Mesendoderm (in vitro differentiated cells): Measurements from ENCODE around the gene P3H2.

Experiments
- DNase-seq: peaks from one replicate; pipeline ENCODE4 v3.0.0; 2013
- H2AK5ac ChIP-seq: 2 replicates; pipeline ENCODE4 v1.6.1; 2013; ENCODE audit warnings: low read length, inconsistent platforms
- H2BK120ac ChIP-seq: 2 replicates; pipeline ENCODE4 v1.6.1; 2013; ENCODE audit warnings: low read depth, mild to moderate bottlenecking, low read length, moderate library complexity, mixed read lengths
- H2BK15ac ChIP-seq: replicated peaks from 2 replicates; pipeline ENCODE4 v1.6.1; 2013; ENCODE audit warnings: low read depth, mild to moderate bottlenecking, moderate library complexity
- H2BK5ac ChIP-seq: 2 replicates; pipeline ENCODE4 v1.6.1; 2013; ENCODE audit warnings: low read length, inconsistent platforms
- H3K18ac ChIP-seq: 2 replicates; pipeline ENCODE4 v1.6.1; 2013; ENCODE audit warnings: mild to moderate bottlenecking, low read length, mixed read lengths
- H3K23ac ChIP-seq: one replicate; pipeline ENCODE4 v1.6.1; 2013; ENCODE audit warnings: low read length
- H3K27ac ChIP-seq: 2 replicates; pipeline ENCODE4 v1.5.1; 2013; ENCODE audit warnings: low read depth, mild to moderate bottlenecking, inconsistent platforms, low read length, moderate library complexity
- H3K27me3 ChIP-seq: 2 replicates; pipeline ENCODE4 v1.6.1; 2013; ENCODE audit warnings: low read length, control low read depth, mild to moderate bottlenecking, inconsistent platforms; ENCODE audit not compliant: insufficient read depth, poor library complexity
- H3K36me3 ChIP-seq: 2 replicates; pipeline ENCODE4 v1.6.1; 2013; ENCODE audit warnings: low read length, inconsistent platforms; ENCODE audit not compliant: control insufficient read depth, insufficient read depth
- H3K4ac ChIP-seq: one replicate; pipeline ENCODE4 v1.6.1; 2013; ENCODE audit warnings: low read depth, mild to moderate bottlenecking, low read length, moderate library complexity
- H3K4me1 ChIP-seq: 2 replicates; pipeline ENCODE4 v1.6.1; 2013; ENCODE audit warnings: low read depth, low read length, inconsistent platforms; ENCODE audit not compliant: control insufficient read depth
- H3K4me2 ChIP-seq: 2 replicates; pipeline ENCODE4 v1.6.1; 2013; ENCODE audit warnings: low read length
- H3K4me3 ChIP-seq: 2 replicates; pipeline ENCODE4 v1.5.1; 2013; ENCODE audit warnings: mild to moderate bottlenecking, low read length
- H3K56ac ChIP-seq: one replicate; pipeline ENCODE4 v1.6.1; 2013; ENCODE audit warnings: low read length
- H3K79me1 ChIP-seq: 2 replicates; pipeline ENCODE4 v1.6.1; 2013; ENCODE audit warnings: low read length, inconsistent platforms
- H3K79me2 ChIP-seq: 2 replicates; pipeline ENCODE4 v1.6.1; 2013; ENCODE audit warnings: mild to moderate bottlenecking, low read length; ENCODE audit not compliant: control insufficient read depth, insufficient read depth
- H3K9ac ChIP-seq: 2 replicates; pipeline ENCODE4 v1.6.1; 2013; ENCODE audit warnings: low read length, inconsistent platforms
- H4K5ac ChIP-seq: one replicate; pipeline ENCODE4 v1.6.1; 2013; ENCODE audit warnings: low read length
- H4K8ac ChIP-seq: one replicate; pipeline ENCODE4 v1.6.1; 2013; ENCODE audit warnings: low read depth, mild to moderate bottlenecking, control low read depth, low read length, moderate library complexity
- WGBS: extraction: QIAGEN DNeasy Blood & Tissue Kit; methylation state at CpG from one replicate; pipeline ENCODE4 v1.1.7; 2013; ENCODE audit warnings: low lambda C conversion rate, missing lambda C conversion rate; ENCODE audit not compliant: insufficient coverage; ENCODE audit errors: extremely low coverage; 5-methylcytosine and 5-hydroxymethylcytosine counted together

The P3H2 gene

GRCh38 chr3:190122198-190122771, 1.6 kb upstream of the P3H2 start:
- peak; percentile 60 for DNase-seq
- Histone ChIP-seq H3K56ac (peak overlapping the region; percentile 90), H4K8ac (no peak overlapping the region), H3K4me1 (peaks cover 10% of the 10 kb centered on the region), H3K23ac (peak overlapping the region; percentile 59), H3K9ac (peak overlapping the region; percentile 26), H3K4me2 (no peak overlapping the region), H3K4ac (peak overlapping the region; percentile 43), H2BK120ac (no peak overlapping the region), H2BK5ac (peak overlapping the region; percentile 65), H3K79me1 (peaks cover 2% of the 10 kb centered on the region), H4K5ac (no peak overlapping the region), H3K36me3 (no peaks in the 10 kb centered on the region), H3K4me3 (no peak overlapping the region), H2AK5ac (peak overlapping the region; percentile 79), H3K27ac (no peak overlapping the region), H3K18ac (peak overlapping the region; percentile 71), H2BK15ac (no peak overlapping the region), H3K27me3 (no peaks in the 10 kb centered on the region), H3K79me2 (peaks cover 23% of the 10 kb centered on the region)
- no CpG with 5 or more reads among the region's 8 CpGs for WGBS

- H3K4me1 ChIP-seq: peaks cover 12% of the 10 kb centered on the region
- H3K4ac ChIP-seq: peak overlapping the region; percentile 73
- H2BK15ac ChIP-seq: no peak overlapping the region
- peak overlapping the region; percentile 51 for H2BK5ac ChIP-seq
- H3K9ac ChIP-seq: peak overlapping the region; percentile 72
- peaks cover 30% of the 10 kb centered on the region for H3K79me2 ChIP-seq
- no peaks in the 10 kb centered on the region for H3K36me3 ChIP-seq
- peaks cover 2% of the 10 kb centered on the region for H3K79me1 ChIP-seq
- H2BK120ac ChIP-seq: no peak overlapping the region
- H2AK5ac ChIP-seq: peak overlapping the region; percentile 92
- H4K5ac ChIP-seq: no peak overlapping the region
- H3K4me3 ChIP-seq: no peak overlapping the region
- peak overlapping the region; percentile 91 for H4K8ac ChIP-seq
- H3K23ac ChIP-seq: peak overlapping the region; percentile 86
- WGBS: no CpG with 5 or more reads among the region's 12 CpGs
- no peak for DNase-seq
- H3K56ac ChIP-seq: peak overlapping the region; percentile 90
- H3K4me2 ChIP-seq: peak overlapping the region; percentile 10
- H3K27me3 ChIP-seq: no peaks in the 10 kb centered on the region
- H3K18ac ChIP-seq: peak overlapping the region; percentile 60
- no peak overlapping the region for H3K27ac ChIP-seq
Observed at GRCh38 chr3:190121383-190121782, 686 bp upstream of the P3H2 start.

GRCh38 chr3:190121061-190121377, 322 bp upstream of the P3H2 start:
- no CpG with 5 or more reads among the region's 13 CpGs for WGBS
- peak overlapping the region; percentile 35 for H3K4me2 ChIP-seq

GRCh38 chr3:190119461-190120268, 1.0 kb downstream of the P3H2 start:
- Histone ChIP-seq H3K79me2 (peaks cover 37% of the 10 kb centered on the region), H3K27me3 (no peaks in the 10 kb centered on the region), H4K5ac (no peak overlapping the region), H3K4me1 (peaks cover 12% of the 10 kb centered on the region), H3K36me3 (no peaks in the 10 kb centered on the region), H3K56ac (peak overlapping the region; percentile 97), H2BK15ac (no peak overlapping the region), H4K8ac (no peak overlapping the region), H3K23ac (peak overlapping the region; percentile 7), H3K4ac (no peak overlapping the region), H3K79me1 (peaks cover 2% of the 10 kb centered on the region), H3K4me3 (peak overlapping the region; percentile 74), H3K18ac (peak overlapping the region; percentile 95), H2AK5ac (no peak overlapping the region), H2BK5ac (peak overlapping the region; percentile 85), H3K27ac (peak overlapping the region; percentile 72), H2BK120ac (peak overlapping the region; percentile 68), H3K4me2 (peak overlapping the region; percentile 60), H3K9ac (peak overlapping the region; percentile 88)
- no CpG with 5 or more reads among the region's 9 CpGs for WGBS
- DNase-seq: no peak

More at GRCh38 chr3:190121061-190121377, 322 bp upstream of the P3H2 start:
- Histone ChIP-seq H4K8ac (peak overlapping the region; percentile 91), H3K23ac (no peak overlapping the region), H3K56ac (peak overlapping the region; percentile 97), H4K5ac (no peak overlapping the region), H3K9ac (peak overlapping the region; percentile 88), H2BK5ac (peak overlapping the region; percentile 48), H3K4me1 (peaks cover 12% of the 10 kb centered on the region), H3K4ac (no peak overlapping the region), H2BK15ac (no peak overlapping the region), H2BK120ac (no peak overlapping the region), H2AK5ac (no peak overlapping the region), H3K27ac (no peak overlapping the region), H3K27me3 (no peaks in the 10 kb centered on the region), H3K18ac (peak overlapping the region; percentile 60), H3K4me3 (peak overlapping the region; percentile 11), H3K79me1 (peaks cover 2% of the 10 kb centered on the region), H3K79me2 (peaks cover 33% of the 10 kb centered on the region), H3K36me3 (no peaks in the 10 kb centered on the region)
- no peak for DNase-seq

GRCh38 chr3:190118438-190118837, 2.3 kb downstream of the P3H2 start:
- peak overlapping the region; percentile 57 for H3K4me3 ChIP-seq
- H3K4me2 ChIP-seq: peak overlapping the region; percentile 39
- no peak overlapping the region for H3K4ac ChIP-seq
- no peak overlapping the region for H3K23ac ChIP-seq
- no CpG with 5 or more reads among the region's 3 CpGs for WGBS
- peak overlapping the region; percentile 77 for H3K56ac ChIP-seq
- H2AK5ac ChIP-seq: no peak overlapping the region
- H2BK120ac ChIP-seq: no peak overlapping the region
- H2BK5ac ChIP-seq: peak overlapping the region; percentile 17
- peaks cover 12% of the 10 kb centered on the region for H3K4me1 ChIP-seq
- H3K79me2 ChIP-seq: peaks cover 41% of the 10 kb centered on the region
- no peaks in the 10 kb centered on the region for H3K27me3 ChIP-seq
- H3K36me3 ChIP-seq: no peaks in the 10 kb centered on the region
- peak overlapping the region; percentile 76 for H3K18ac ChIP-seq
- H4K8ac ChIP-seq: no peak overlapping the region
- peak overlapping the region; percentile 63 for H3K9ac ChIP-seq
- H3K27ac ChIP-seq: no peak overlapping the region
- H2BK15ac ChIP-seq: no peak overlapping the region
- H4K5ac ChIP-seq: no peak overlapping the region
- peaks cover 2% of the 10 kb centered on the region for H3K79me1 ChIP-seq
- DNase-seq: no peak
